Fibroblast of villous mesenchyme (primary cell): ENCODE data around the gene GNA12. TPM values are rescaled to one million over a fixed set of nuclear protein-coding genes. Genes with fewer than 3 reads are reported as not detected.

Experiments used
- DNase-seq: peaks from one replicate; pipeline ENCODE4 v3.0.0-alpha.2; 2010; ENCODE audit warnings: low read depth
- H3K4me3 ChIP-seq: 2 replicates; pipeline ENCODE4 v1.5.1; 2011; ENCODE audit warnings: low read depth, mild to moderate bottlenecking, low read length
- total RNA-seq: library from RNA; depleted of rRNA; stranded (reverse); fragments of >200 nt; gene quantifications from 2 replicates; pipeline ENCODE4 v1.2.3, GENCODE V29; 2012
- TF ChIP-seq, protein P1 (sequence below): IDR thresholded peaks from 2 replicates; pipeline ENCODE4 v1.5.1; 2012; ENCODE audit warnings: low read depth, mild to moderate bottlenecking, low read length; ENCODE audit not compliant: insufficient read depth

GNA12 gene
- total RNA-seq, 1 donor, result 46.2 TPM

DNA sequence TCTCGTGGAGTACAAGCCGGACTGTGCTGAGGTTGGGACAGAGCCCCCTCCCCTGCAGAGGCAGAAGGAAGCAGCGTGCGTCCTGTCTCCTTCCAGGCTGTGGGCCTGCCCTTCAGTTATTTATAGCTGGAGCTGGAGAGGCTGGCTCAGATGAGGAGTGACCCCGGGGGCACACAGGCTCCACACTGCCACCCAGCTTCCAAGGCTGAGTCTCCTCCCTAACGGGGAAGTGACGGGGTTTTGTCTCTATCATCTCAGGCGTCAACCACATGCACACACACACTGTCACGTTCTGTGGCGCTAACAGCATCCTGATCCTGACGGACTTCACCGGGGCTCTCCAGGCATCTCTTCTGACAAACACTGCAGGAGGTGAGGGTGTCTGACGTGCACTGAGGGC lies 130.7 kb downstream of the GNA12 start:
- TF ChIP-seq, protein P1, sequence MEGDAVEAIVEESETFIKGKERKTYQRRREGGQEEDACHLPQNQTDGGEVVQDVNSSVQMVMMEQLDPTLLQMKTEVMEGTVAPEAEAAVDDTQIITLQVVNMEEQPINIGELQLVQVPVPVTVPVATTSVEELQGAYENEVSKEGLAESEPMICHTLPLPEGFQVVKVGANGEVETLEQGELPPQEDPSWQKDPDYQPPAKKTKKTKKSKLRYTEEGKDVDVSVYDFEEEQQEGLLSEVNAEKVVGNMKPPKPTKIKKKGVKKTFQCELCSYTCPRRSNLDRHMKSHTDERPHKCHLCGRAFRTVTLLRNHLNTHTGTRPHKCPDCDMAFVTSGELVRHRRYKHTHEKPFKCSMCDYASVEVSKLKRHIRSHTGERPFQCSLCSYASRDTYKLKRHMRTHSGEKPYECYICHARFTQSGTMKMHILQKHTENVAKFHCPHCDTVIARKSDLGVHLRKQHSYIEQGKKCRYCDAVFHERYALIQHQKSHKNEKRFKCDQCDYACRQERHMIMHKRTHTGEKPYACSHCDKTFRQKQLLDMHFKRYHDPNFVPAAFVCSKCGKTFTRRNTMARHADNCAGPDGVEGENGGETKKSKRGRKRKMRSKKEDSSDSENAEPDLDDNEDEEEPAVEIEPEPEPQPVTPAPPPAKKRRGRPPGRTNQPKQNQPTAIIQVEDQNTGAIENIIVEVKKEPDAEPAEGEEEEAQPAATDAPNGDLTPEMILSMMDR, result no peak
- DNase-seq, result no peak
- no peak overlapping the region for H3K4me3 ChIP-seq

DNA sequence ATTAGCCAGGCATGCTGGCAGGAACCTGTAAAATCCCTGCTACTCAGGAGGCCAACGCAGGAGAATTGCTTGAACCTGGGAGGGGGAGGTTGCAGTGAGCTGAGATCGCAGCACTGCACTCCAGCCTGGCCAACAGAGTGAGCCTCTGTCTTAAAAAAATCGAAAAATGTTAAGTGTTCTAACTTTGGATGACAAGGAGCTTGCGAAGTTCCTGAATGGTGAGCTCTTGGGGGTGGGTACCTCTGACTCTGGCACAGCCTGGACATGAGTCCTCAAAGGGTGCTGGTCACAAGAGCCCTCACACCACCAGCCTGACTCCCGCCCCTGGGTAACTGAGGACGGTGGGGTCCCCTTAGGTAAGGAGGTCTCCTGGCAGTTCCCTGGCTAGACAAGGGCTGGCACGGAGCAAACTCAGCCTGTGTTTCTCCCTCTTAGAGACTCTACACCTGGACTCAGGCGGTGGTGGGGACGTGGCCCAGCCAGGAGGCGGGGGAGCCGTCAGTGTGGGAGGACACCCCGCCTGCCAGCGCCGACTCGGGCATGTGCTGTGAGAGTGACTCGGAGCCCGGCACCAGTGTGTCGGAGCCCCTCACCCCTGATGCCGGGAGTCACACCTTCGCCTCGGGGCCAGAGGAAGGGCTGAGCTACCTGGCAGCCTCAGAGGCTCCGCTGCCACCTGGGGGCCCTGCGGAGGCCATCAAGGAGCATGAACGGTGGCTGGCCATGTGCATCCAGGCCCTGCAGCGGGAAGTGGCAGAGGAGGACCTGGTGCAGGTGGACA lies 132.0 kb downstream of the GNA12 start:
- TF ChIP-seq, protein P1, result no peak
- no peak for DNase-seq
- no peak overlapping the region for H3K4me3 ChIP-seq

DNA sequence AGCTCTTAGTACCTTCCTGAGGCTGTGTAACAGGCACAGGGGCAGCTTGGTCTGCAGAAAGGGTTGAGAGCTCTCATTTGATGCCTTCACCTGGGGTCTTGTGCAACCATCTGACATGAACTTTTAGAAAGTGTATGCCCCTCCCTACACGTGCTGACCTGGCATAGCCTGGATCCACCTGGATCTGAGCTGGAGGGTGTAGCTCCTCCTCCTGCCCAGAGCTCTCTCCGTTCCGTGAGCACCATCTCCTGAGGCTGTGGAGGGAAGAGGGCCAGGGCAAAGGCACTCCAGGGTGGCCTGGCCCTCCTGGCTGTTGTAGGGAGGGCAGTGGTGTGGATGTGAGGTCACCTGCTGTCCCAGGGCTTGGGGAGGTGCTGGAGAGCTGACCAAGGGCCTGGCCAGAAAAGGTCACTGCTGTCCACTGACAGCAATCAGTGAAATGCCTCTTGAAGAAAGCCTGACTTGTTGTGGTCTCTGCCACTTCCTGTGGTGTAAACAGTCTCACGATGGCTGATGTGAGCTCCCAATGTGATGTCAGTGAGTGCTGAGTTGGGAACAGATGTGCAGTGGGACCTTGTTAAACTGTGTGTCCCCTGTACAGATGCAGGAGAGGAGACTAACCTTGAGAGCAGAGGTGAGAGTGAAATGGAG lies 133.1 kb downstream of the GNA12 start:
- DNase-seq, result no peak
- TF ChIP-seq, protein P1, result no peak
- H3K4me3 ChIP-seq, result no peak overlapping the region

DNA sequence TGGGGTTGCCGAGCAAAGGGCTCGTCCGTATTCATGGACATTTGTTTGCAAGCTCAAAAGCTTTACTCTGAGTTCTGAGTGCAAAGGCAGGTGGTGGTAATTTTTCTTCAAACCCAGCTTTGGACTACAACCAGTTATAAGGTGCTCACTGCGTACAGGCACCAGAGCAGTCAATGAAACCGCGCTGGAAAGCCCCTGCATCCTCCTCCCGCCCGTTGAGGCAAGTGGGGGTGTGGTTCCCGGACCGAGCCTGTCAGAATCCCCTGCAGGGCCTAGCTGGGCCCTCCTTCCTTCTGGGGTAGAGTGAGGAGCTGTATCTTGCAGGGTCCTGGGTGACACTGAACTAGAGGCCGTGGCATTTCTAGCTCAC lies 133.8 kb downstream of the GNA12 start:
- no peak overlapping the region for H3K4me3 ChIP-seq
- DNase-seq, result no peak
- TF ChIP-seq, protein P1, result no peak

DNA sequence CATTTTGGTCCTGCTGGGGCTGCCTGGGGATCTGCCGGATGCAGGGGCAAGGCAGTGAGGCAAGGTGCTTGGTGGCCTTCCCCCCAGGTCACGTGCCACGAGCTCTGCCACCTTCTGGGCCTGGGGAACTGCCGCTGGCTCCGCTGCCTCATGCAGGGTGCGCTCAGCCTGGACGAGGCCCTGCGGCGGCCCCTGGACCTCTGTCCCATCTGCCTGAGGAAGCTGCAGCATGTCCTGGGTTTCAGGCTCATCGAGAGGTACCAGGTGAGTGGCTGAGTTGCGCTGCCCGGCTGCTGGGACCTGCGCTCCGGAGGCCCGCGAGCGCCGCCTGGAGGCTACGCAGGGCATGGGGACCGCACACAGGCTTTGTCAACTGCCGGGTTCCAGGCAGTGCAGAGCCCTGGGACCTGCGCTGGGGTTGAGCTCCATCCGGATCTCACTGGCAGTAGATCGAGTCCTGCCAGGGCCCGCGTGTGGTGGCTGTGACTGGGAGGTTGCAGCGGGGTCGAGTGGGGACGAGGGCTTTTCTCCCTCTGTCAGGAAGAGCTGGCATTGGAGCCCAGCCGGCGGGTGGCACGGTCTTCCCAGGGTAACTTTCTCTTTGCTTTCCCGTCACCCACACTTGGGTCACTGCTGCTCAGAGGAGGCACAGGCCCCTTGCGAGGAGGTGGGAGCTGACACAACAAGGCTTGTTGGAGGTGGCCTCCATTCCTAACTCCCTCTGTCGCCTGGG lies 134.4 kb downstream of the GNA12 start:
- no peak overlapping the region for H3K4me3 ChIP-seq
- TF ChIP-seq, protein P1, result peak; percentile 69
- DNase-seq, result no peak

DNA sequence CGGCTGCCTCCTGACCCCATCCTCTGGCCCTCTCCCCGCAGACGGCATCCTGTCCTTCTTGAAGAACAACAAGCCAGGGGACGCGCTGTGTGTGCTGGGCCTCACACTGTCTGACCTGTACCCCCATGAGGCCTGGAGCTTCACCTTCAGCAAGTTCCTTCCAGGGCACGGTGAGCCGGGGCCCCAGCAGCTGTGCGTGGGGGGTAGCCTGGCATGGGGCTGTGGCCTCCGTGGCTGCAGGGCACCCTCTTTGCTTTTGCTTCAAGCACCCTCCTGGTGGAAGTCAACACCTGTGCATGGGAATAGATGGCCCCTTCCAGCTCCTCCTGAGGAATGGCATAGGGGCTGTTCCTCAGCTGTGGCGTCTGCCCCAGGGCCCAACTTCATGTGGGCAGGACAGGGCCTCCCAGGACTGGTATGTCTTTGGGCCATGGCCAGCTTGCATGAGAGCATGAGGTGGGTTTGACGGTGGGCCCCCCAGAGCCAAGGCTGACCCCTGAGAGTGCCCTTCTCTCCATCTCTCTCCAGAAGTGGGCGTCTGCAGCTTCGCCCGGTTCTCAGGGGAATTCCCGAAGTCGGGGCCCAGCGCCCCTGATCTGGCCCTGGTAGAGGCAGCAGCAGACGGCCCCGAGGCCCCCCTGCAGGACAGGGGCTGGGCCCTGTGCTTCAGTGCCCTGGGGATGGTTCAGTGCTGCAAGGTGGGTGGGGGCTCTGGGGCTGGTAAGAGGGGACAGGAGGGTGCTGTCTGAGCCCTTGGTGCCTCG lies 135.4 kb downstream of the GNA12 start:
- no peak overlapping the region for H3K4me3 ChIP-seq
- TF ChIP-seq, protein P1, result no peak
- DNase-seq, result no peak
